Erythroblast (primary cell): ENCODE measurements around the gene PSMD1.

ENCODE experiments used
- GATA1 ChIP-seq: IDR thresholded peaks from 2 replicates; pipeline ENCODE4 v1.6.1; 2011; ENCODE audit warnings: low read depth, mild to moderate bottlenecking, control low read depth, low read length, moderate library complexity
- POLR2A ChIP-seq: IDR thresholded peaks from 2 replicates; pipeline ENCODE4 v1.6.1; 2011; ENCODE audit warnings: mild to moderate bottlenecking, low read length

GRCh38 chr2:231187736-231188505 lies 131.3 kb downstream of the PSMD1 start:
- TF ChIP-seq POLR2A (no peak), GATA1 (no peak)
